IMR-90 (cell line): Measurements from ENCODE around the gene CACNA1D. TPM values are rescaled to one million over a fixed set of nuclear protein-coding genes. Genes with fewer than 3 reads are reported as not detected.

ENCODE experiments used
- ATAC-seq: fragments of 200-7000 bp; cut with Tn5 transposase; 2 replicates; pipeline ENCODE4 v1.9.1; 2020; ENCODE audit warnings: low read depth, mild to moderate bottlenecking, moderate library complexity
- BruUV-seq: library from RNA; stranded (reverse); fragments of 400-500 nt; replicated peaks from 2 replicates; lab custom pipeline; 2021; lab: Mats Ljungman, UMichigan
- CTCF ChIA-PET: fragments of 300-600 bp; formaldehyde crosslinking; extraction: SDS; loops from one replicate; lab custom pipeline; 2021; ENCODE audit warnings: antibody characterized with exemption; lab: Yijun Ruan, JAX
- POLR2A ChIA-PET: fragments of 300-600 bp; sonication (Branson Sonifier 250); formaldehyde crosslinking; loops from one replicate; lab custom pipeline; 2022; ENCODE audit warnings: antibody characterized with exemption; ENCODE audit not compliant: unreplicated experiment; lab: Charles Lee
- DNase-seq: peaks from one replicate; pipeline ENCODE4 v3.0.0; 2013
- H2AFZ ChIP-seq: replicated peaks from 2 replicates; pipeline ENCODE3; 2013; ENCODE audit warnings: low read length, mild to moderate bottlenecking; ENCODE audit not compliant: poor library complexity
- H2AK5ac ChIP-seq: 2 replicates; pipeline ENCODE4 v1.6.1; 2013; ENCODE audit warnings: low read depth, low read length, inconsistent platforms
- H2AK9ac ChIP-seq: replicated peaks from 2 replicates; pipeline ENCODE3; 2013; ENCODE audit warnings: mild to moderate bottlenecking, low read depth, low read length, moderate library complexity; ENCODE audit not compliant: poor library complexity
- H2BK120ac ChIP-seq: 2 replicates; pipeline ENCODE4 v1.6.1; 2013; ENCODE audit warnings: low read depth, low read length, inconsistent platforms
- H2BK15ac ChIP-seq: 3 replicates; pipeline ENCODE4 v1.6.1; 2013; ENCODE audit warnings: low read depth, low read length, inconsistent platforms
- H2BK20ac ChIP-seq: 2 replicates; pipeline ENCODE4 v1.6.1; 2013; ENCODE audit warnings: low read depth, mild to moderate bottlenecking, inconsistent platforms, low read length, moderate library complexity
- H2BK5ac ChIP-seq: 2 replicates; pipeline ENCODE4 v1.6.1; 2013; ENCODE audit warnings: mild to moderate bottlenecking, low read depth, low read length, inconsistent platforms; ENCODE audit not compliant: poor library complexity, severe bottlenecking
- H3K14ac ChIP-seq: replicated peaks from 2 replicates; pipeline ENCODE4 v1.6.1; 2013; ENCODE audit warnings: low read depth, low read length, inconsistent platforms
- H3K18ac ChIP-seq: 2 replicates; pipeline ENCODE4 v1.6.1; 2013; ENCODE audit warnings: low read depth, low read length, control low read depth
- H3K23ac ChIP-seq: 2 replicates; pipeline ENCODE4 v1.6.1; 2013; ENCODE audit warnings: low read depth, low read length, inconsistent platforms
- H3K27ac ChIP-seq: 2 replicates; pipeline ENCODE4 v1.5.1; 2013; ENCODE audit warnings: mild to moderate bottlenecking, control low read depth, low read length; ENCODE audit not compliant: insufficient read depth
- H3K27me3 ChIP-seq: 2 replicates; pipeline ENCODE4 v1.6.1; 2013; ENCODE audit warnings: low read length; ENCODE audit not compliant: control insufficient read depth, insufficient read depth
- H3K36me3 ChIP-seq: 2 replicates; pipeline ENCODE4 v1.6.1; 2013; ENCODE audit warnings: low read length, mixed read lengths; ENCODE audit not compliant: control insufficient read depth, insufficient read depth
- H3K4ac ChIP-seq: 2 replicates; pipeline ENCODE4 v1.6.1; 2013; ENCODE audit warnings: low read depth, low read length, inconsistent platforms
- H3K4me1 ChIP-seq: 2 replicates; pipeline ENCODE4 v1.6.1; 2013; ENCODE audit warnings: low read length, mixed read lengths; ENCODE audit not compliant: control insufficient read depth, insufficient read depth
- H3K4me2 ChIP-seq: 2 replicates; pipeline ENCODE4 v1.6.1; 2013; ENCODE audit warnings: low read depth, mild to moderate bottlenecking, control low read depth, low read length, moderate library complexity
- H3K4me3 ChIP-seq: 2 replicates; pipeline ENCODE4 v1.5.1; 2013; ENCODE audit warnings: low read depth, mild to moderate bottlenecking, control low read depth, low read length, moderate library complexity; ENCODE audit not compliant: insufficient read depth
- H3K56ac ChIP-seq: 2 replicates; pipeline ENCODE4 v1.6.1; 2013; ENCODE audit warnings: low read length, inconsistent platforms; ENCODE audit not compliant: insufficient read depth; ENCODE audit errors: extremely low read depth
- H3K79me1 ChIP-seq, 2 experiments: 2 replicates each; pipeline ENCODE4 v1.6.1; 2013; ENCODE audit warnings: low read length in 2 of 2, inconsistent platforms in 1 of 2, low read depth in 1 of 2
- H3K9ac ChIP-seq: 2 replicates; pipeline ENCODE4 v1.6.1; 2013; ENCODE audit warnings: low read depth, low read length, control low read depth
- H3K9me1 ChIP-seq: 2 replicates; pipeline ENCODE4 v1.6.1; 2013; ENCODE audit warnings: low read length, inconsistent platforms; ENCODE audit not compliant: insufficient read depth
- H3K9me3 ChIP-seq: 2 replicates; pipeline ENCODE4 v1.6.1; 2013; ENCODE audit warnings: low read length; ENCODE audit not compliant: control insufficient read depth, insufficient read depth
- H4K20me1 ChIP-seq: 2 replicates; pipeline ENCODE4 v1.6.1; 2013; ENCODE audit warnings: low read length, inconsistent platforms; ENCODE audit not compliant: insufficient read depth
- H4K5ac ChIP-seq: 2 replicates; pipeline ENCODE4 v1.6.1; 2013; ENCODE audit warnings: mild to moderate bottlenecking, low read depth, low read length, control low read depth
- H4K8ac ChIP-seq, 2 experiments: 2 replicates each; pipeline ENCODE4 v1.6.1; 2013; ENCODE audit warnings: low read depth in 2 of 2, low read length in 2 of 2, control low read depth in 1 of 2, inconsistent platforms in 1 of 2
- H4K91ac ChIP-seq: 2 replicates; pipeline ENCODE4 v1.6.1; 2013; ENCODE audit warnings: low read depth, low read length, inconsistent platforms; ENCODE audit not compliant: insufficient read depth
- FOS ChIP-seq: fragments of 150-350 bp; IDR thresholded peaks from 2 replicates; pipeline ENCODE4 v1.6.1; 2016; ENCODE audit warnings: low read depth, low read length
- WGBS, 2 experiments: methylation state at CpG; one replicate each; pipeline versions ENCODE4 v1.1.5 to v1.1.7; 2013; ENCODE audit warnings: missing lambda C conversion rate in 2 of 2; ENCODE audit not compliant: insufficient read length in 1 of 2; ENCODE audit errors: extremely low coverage in 2 of 2; 5-methylcytosine and 5-hydroxymethylcytosine counted together
- dilution Hi-C: fragments of 300-500 bp; cut with HindIII; formaldehyde crosslinking; loops from one replicate; pipeline ENCODE4 v1.14.3; 2018; ENCODE audit warnings: low sequenced_read_pairs; ENCODE audit not compliant: unreplicated experiment
- in situ Hi-C: fragments of 300-500 bp; cut with MboI; formaldehyde crosslinking; loops from 3 replicates; pipeline ENCODE4 v1.14.3; 2019; ENCODE audit warnings: low sequenced_read_pairs, inconsistent platforms, mixed read lengths
- intact Hi-C: fragments of 100-400 bp; cut with micrococcal nuclease; formaldehyde crosslinking; loops from 2 replicates; pipeline ENCODE4 v1.10.0; 2022
- polyA plus RNA-seq, 3 experiments: library from polyadenylated mRNA; depleted of rRNA; stranded (reverse); fragments of >200 nt; gene quantifications; 2 replicates each; pipeline ENCODE4 v1.2.3, GENCODE V29; 2012; ENCODE audit warnings: low replicate concordance in 1 of 3
- total RNA-seq: library from RNA; depleted of rRNA; stranded (reverse); fragments of >200 nt; gene quantifications from 2 replicates; pipeline ENCODE4 v1.2.3, GENCODE V29; 2012

CACNA1D gene
- total and polyA plus RNA-seq, 2 of the 4 experiments (the other 2 are of a cell fraction), result 0.07 TPM; not detected in 1

DNA sequence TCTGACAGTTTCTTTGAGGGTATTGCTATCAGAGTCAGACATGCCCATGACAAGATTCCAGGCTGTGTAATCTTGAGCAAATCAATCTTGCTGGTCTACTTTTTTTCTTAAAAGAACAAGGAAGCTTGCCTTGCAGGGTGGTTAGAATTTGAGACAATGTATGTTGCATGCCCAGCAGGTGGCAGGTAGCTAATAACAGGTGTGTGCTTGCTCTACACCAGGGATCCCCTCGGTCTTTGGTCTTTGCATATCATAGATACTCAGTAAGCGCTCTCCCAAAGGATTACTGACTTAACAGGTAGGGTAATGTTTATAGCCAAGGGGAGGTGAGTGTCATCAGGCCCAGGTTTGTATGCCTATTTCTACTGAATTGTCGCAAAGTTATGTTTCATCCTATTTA, 37.3 kb downstream of the CACNA1D start:
- no peak overlapping the region for H3K4ac ChIP-seq
- no peak overlapping the region for H3K23ac ChIP-seq
- H3K56ac ChIP-seq, result no peak overlapping the region
- H4K20me1 ChIP-seq, result no peaks in the 10 kb centered on the region
- H4K5ac ChIP-seq, result no peak overlapping the region
- ChIA-PET POLR2A (no interaction called here), CTCF (no interaction called here)
- dilution Hi-C loops, result no loop called here
- no TSS peak for BruUV-seq
- no peak overlapping the region for H2BK5ac ChIP-seq
- H3K79me1 ChIP-seq, result no peaks in the 10 kb centered on the region
- no peaks in the 10 kb centered on the region for H3K4me1 ChIP-seq
- no peak overlapping the region for H3K9ac ChIP-seq
- DNase-seq, result no peak
- no peak overlapping the region for H2BK120ac ChIP-seq
- H3K9me3 ChIP-seq, result no peaks in the 10 kb centered on the region
- no peak for ATAC-seq
- H3K4me3 ChIP-seq, result no peak overlapping the region
- no peak overlapping the region for H3K27ac ChIP-seq
- H2BK15ac ChIP-seq, result no peak overlapping the region
- intact Hi-C loops, result no loop called here
- no peak for TF ChIP-seq FOS
- H3K14ac ChIP-seq, result no peak overlapping the region
- WGBS, 2 experiments, result no CpG with 5 or more reads among the region's 3 CpGs
- no peak overlapping the region for H2AK5ac ChIP-seq
- no peak overlapping the region for H2AFZ ChIP-seq
- no peak overlapping the region for H3K18ac ChIP-seq
- in situ Hi-C loops, result no loop called here
- no peaks in the 10 kb centered on the region for H3K27me3 ChIP-seq
- no peak overlapping the region for H3K4me2 ChIP-seq
- H4K8ac ChIP-seq, result no peak overlapping the region
- no peaks in the 10 kb centered on the region for H3K36me3 ChIP-seq
- no peak overlapping the region for H4K91ac ChIP-seq
- H2AK9ac ChIP-seq, result no peak overlapping the region
- no peak overlapping the region for H2BK20ac ChIP-seq
- H3K9me1 ChIP-seq, result no peaks in the 10 kb centered on the region
